Type B pancreatic cell (in vitro differentiated cells): ENCODE results near the gene RBM25. TPM values are rescaled to one million over a fixed set of nuclear protein-coding genes. Genes with fewer than 3 reads are reported as not detected.

Source experiments
- DNase-seq: peaks from one replicate; pipeline ENCODE4 v3.0.0; 2021; ENCODE audit warnings: mixed read lengths; ENCODE audit not compliant: unreplicated experiment; ENCODE audit errors: extremely low spot score
- H3K27ac Mint-ChIP-seq: 2 replicates; pipeline ENCODE4 v1.8.0; 2021; ENCODE audit warnings: mild to moderate bottlenecking, mixed read lengths
- H3K27me3 Mint-ChIP-seq: 2 replicates; pipeline ENCODE4 v1.8.0; 2021; ENCODE audit warnings: mixed read lengths
- H3K36me3 Mint-ChIP-seq: 2 replicates; pipeline ENCODE4 v1.8.0; 2021; ENCODE audit warnings: mixed read lengths
- H3K4me1 Mint-ChIP-seq: one replicate; pipeline ENCODE4 v1.8.0; 2021; ENCODE audit warnings: mixed read lengths; ENCODE audit not compliant: unreplicated experiment
- H3K4me3 Mint-ChIP-seq: 2 replicates; pipeline ENCODE4 v1.8.0; 2021; ENCODE audit warnings: mild to moderate bottlenecking, mixed read lengths
- H3K9me3 Mint-ChIP-seq: 2 replicates; pipeline ENCODE4 v1.8.0; 2021; ENCODE audit warnings: mixed read lengths
- total RNA-seq: library from RNA; stranded (reverse); gene quantifications from 2 replicates; pipeline ENCODE4 v1.2.1, GENCODE V29; 2021; ENCODE audit warnings: low replicate concordance
- TF ChIP-seq, protein P1 (sequence below): fragments of 200-600 bp; sonication (generic); conservative IDR thresholded peaks from 2 replicates; pipeline ENCODE4 v1.5.0; 2021; ENCODE audit warnings: antibody characterized with exemption, mild to moderate bottlenecking

Gene RBM25
- total RNA-seq, 1 donor from 2014 or later = 94.6 TPM

GRCh38 chr14:73047808-73048207 lies 10.5 kb upstream of the RBM25 start:
- peak overlapping the region; percentile 64 for H3K27ac Mint-ChIP-seq
- TF ChIP-seq, protein P1, sequence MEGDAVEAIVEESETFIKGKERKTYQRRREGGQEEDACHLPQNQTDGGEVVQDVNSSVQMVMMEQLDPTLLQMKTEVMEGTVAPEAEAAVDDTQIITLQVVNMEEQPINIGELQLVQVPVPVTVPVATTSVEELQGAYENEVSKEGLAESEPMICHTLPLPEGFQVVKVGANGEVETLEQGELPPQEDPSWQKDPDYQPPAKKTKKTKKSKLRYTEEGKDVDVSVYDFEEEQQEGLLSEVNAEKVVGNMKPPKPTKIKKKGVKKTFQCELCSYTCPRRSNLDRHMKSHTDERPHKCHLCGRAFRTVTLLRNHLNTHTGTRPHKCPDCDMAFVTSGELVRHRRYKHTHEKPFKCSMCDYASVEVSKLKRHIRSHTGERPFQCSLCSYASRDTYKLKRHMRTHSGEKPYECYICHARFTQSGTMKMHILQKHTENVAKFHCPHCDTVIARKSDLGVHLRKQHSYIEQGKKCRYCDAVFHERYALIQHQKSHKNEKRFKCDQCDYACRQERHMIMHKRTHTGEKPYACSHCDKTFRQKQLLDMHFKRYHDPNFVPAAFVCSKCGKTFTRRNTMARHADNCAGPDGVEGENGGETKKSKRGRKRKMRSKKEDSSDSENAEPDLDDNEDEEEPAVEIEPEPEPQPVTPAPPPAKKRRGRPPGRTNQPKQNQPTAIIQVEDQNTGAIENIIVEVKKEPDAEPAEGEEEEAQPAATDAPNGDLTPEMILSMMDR = no peak
- no peaks in the 10 kb centered on the region for H3K9me3 Mint-ChIP-seq
- no peaks in the 10 kb centered on the region for H3K36me3 Mint-ChIP-seq
- H3K4me1 Mint-ChIP-seq = no peaks in the 10 kb centered on the region
- peak overlapping the region; percentile 24 for H3K4me3 Mint-ChIP-seq
- DNase-seq = no peak
- H3K27me3 Mint-ChIP-seq = no peaks in the 10 kb centered on the region

- H3K27me3 Mint-ChIP-seq = no peaks in the 10 kb centered on the region
- no peak for DNase-seq
- H3K36me3 Mint-ChIP-seq = no peaks in the 10 kb centered on the region
- no peak overlapping the region for H3K4me3 Mint-ChIP-seq
- TF ChIP-seq, protein P1 = no peak
- H3K9me3 Mint-ChIP-seq = no peaks in the 10 kb centered on the region
- H3K27ac Mint-ChIP-seq = no peak overlapping the region
- no peaks in the 10 kb centered on the region for H3K4me1 Mint-ChIP-seq
Observed at GRCh38 chr14:73049428-73049827, 8.9 kb upstream of the RBM25 start.

DNA sequence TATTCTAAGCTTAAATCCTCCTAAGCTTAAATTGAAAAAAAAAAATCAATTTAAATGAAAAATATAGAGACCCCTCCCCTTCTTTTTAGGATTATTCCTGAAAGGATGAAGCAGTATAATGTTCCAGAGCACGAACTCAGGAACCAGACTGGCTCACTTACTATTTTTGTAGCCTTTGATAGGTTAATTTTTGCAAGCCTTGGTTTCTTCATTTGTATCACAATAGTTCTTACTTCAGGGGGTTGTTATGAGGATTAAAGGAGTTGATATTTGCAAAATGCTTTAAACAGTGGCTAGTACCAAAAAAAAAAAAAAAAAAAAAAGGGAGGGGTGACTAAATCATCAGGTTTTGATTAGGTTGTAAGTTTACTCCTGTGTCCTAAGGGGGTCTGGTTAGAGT lies 3.1 kb upstream of the RBM25 start:
- H3K27ac Mint-ChIP-seq = no peak overlapping the region
- H3K9me3 Mint-ChIP-seq = no peaks in the 10 kb centered on the region
- TF ChIP-seq, protein P1 = no peak
- peaks cover 4% of the 10 kb centered on the region for H3K36me3 Mint-ChIP-seq
- H3K27me3 Mint-ChIP-seq = no peaks in the 10 kb centered on the region
- no peak overlapping the region for H3K4me3 Mint-ChIP-seq
- no peaks in the 10 kb centered on the region for H3K4me1 Mint-ChIP-seq
- no peak for DNase-seq

- peaks cover 13% of the 10 kb centered on the region for H3K36me3 Mint-ChIP-seq
- no peak overlapping the region for H3K27ac Mint-ChIP-seq
- no peak overlapping the region for H3K4me3 Mint-ChIP-seq
- DNase-seq = no peak
- H3K4me1 Mint-ChIP-seq = peaks cover 13% of the 10 kb centered on the region
- H3K27me3 Mint-ChIP-seq = no peaks in the 10 kb centered on the region
- TF ChIP-seq, protein P1 = no peak
- H3K9me3 Mint-ChIP-seq = no peaks in the 10 kb centered on the region
Observed at GRCh38 chr14:73057944-73058223, 450 bp upstream of the RBM25 start.

- Mint-ChIP-seq H3K36me3 (peaks cover 21% of the 10 kb centered on the region), H3K4me1 (peaks cover 18% of the 10 kb centered on the region), H3K4me3 (no peak overlapping the region), H3K9me3 (no peaks in the 10 kb centered on the region), H3K27me3 (no peaks in the 10 kb centered on the region), H3K27ac (no peak overlapping the region)
- TF ChIP-seq, protein P1 = no peak
- DNase-seq = peak; percentile 67
Observed at GRCh38 chr14:73058922-73059673, 764 bp downstream of the RBM25 start.

GRCh38 chr14:73069585-73069984 lies 11.3 kb downstream of the RBM25 start:
- peaks cover 13% of the 10 kb centered on the region for H3K36me3 Mint-ChIP-seq
- no peaks in the 10 kb centered on the region for H3K27me3 Mint-ChIP-seq
- no peaks in the 10 kb centered on the region for H3K9me3 Mint-ChIP-seq
- H3K4me1 Mint-ChIP-seq = peaks cover 4% of the 10 kb centered on the region
- H3K4me3 Mint-ChIP-seq = no peak overlapping the region
- DNase-seq = no peak
- no peak overlapping the region for H3K27ac Mint-ChIP-seq
- TF ChIP-seq, protein P1 = no peak
